HG03521 (cell line): Measurements from ENCODE around the gene S100A14.
"Not testable (repeated sequence)": the region's sequence is repeated elsewhere in the genome, so short reads cannot be mapped to it uniquely, and the experiment has no call there.

Source experiments
- ATAC-seq: cut with Tn5 transposase; IDR thresholded peaks from one replicate; pipeline ENCODE4 v1.9.1; 2021; ENCODE audit warnings: mild to moderate bottlenecking, moderate library complexity; ENCODE audit not compliant: unreplicated experiment

The S100A14 gene

GRCh38 chr1:153588482-153588881 lies 27.6 kb downstream of the S100A14 start:
- ATAC-seq = no peak

- ATAC-seq = not testable (repeated sequence)
Measured at GRCh38 chr1:153588033-153588432, 28.1 kb downstream of the S100A14 start.

- no peak for ATAC-seq
Measured at GRCh38 chr1:153587314-153587713, 28.8 kb downstream of the S100A14 start.

GRCh38 chr1:153586347-153586746 lies 29.8 kb downstream of the S100A14 start:
- ATAC-seq = no peak

- no peak for ATAC-seq
Measured at GRCh38 chr1:153585006-153585405, 31.1 kb downstream of the S100A14 start.

- ATAC-seq = no peak
Measured at GRCh38 chr1:153583976-153584375, 32.1 kb downstream of the S100A14 start.

GRCh38 chr1:153583514-153583913 lies 32.6 kb downstream of the S100A14 start:
- ATAC-seq = not testable (repeated sequence)

GRCh38 chr1:153582836-153583235 lies 33.3 kb downstream of the S100A14 start:
- not testable (repeated sequence) for ATAC-seq

GRCh38 chr1:153578936-153579335 lies 37.2 kb downstream of the S100A14 start:
- no peak for ATAC-seq

GRCh38 chr1:153578490-153578889 lies 37.6 kb downstream of the S100A14 start:
- ATAC-seq = no peak

GRCh38 chr1:153577624-153578051 lies 38.5 kb downstream of the S100A14 start:
- ATAC-seq = no peak

GRCh38 chr1:153577138-153577537 lies 39.0 kb downstream of the S100A14 start:
- no peak for ATAC-seq

- not testable (repeated sequence) for ATAC-seq
Measured at GRCh38 chr1:153575497-153575896, 40.6 kb downstream of the S100A14 start.

GRCh38 chr1:153575081-153575491 lies 41.0 kb downstream of the S100A14 start:
- ATAC-seq = not testable (repeated sequence)

- no peak for ATAC-seq
Measured at GRCh38 chr1:153573351-153573750, 42.8 kb downstream of the S100A14 start.

- ATAC-seq = no peak
Measured at GRCh38 chr1:153572569-153573015, 43.5 kb downstream of the S100A14 start.

- ATAC-seq = no peak
Measured at GRCh38 chr1:153571706-153572105, 44.4 kb downstream of the S100A14 start.

GRCh38 chr1:153570874-153571273 lies 45.3 kb downstream of the S100A14 start:
- ATAC-seq = no peak

- ATAC-seq = no peak
Measured at GRCh38 chr1:153569465-153569864, 46.7 kb downstream of the S100A14 start.

- ATAC-seq = no peak
Measured at GRCh38 chr1:153568367-153569099, 47.6 kb downstream of the S100A14 start.

- ATAC-seq = no peak
Measured at GRCh38 chr1:153567621-153568366, 48.3 kb downstream of the S100A14 start.
